Transverse colon (tissue), 4 donors: Measurements from ENCODE around the gene BGN. TPM values are rescaled to one million over a fixed set of nuclear protein-coding genes. Genes with fewer than 3 reads are reported as not detected.

Experiments used
- DNase-seq: peaks from one replicate; pipeline ENCODE4 v3.0.0-alpha.2; 2019
- H3K27ac ChIP-seq, 4 donors: fragments of 200-600 bp; sonication (generic); 2 replicates each; pipeline ENCODE4 v1.5.1; 2016 to 2018; ENCODE audit warnings: inconsistent platforms in 4 of 4
- H3K27me3 ChIP-seq: fragments of 200-600 bp; sonication (generic); 2 replicates; pipeline ENCODE4 v1.5.1; 2017; ENCODE audit warnings: inconsistent platforms
- H3K36me3 ChIP-seq, 4 donors: fragments of 200-600 bp; sonication (generic); 2 replicates each; pipeline ENCODE4 v1.5.1; 2017 to 2019; ENCODE audit warnings: inconsistent platforms in 4 of 4
- H3K4me1 ChIP-seq, 4 donors: fragments of 200-600 bp; sonication (generic); 2 replicates each; pipeline ENCODE4 v1.5.1; 2017 to 2020; ENCODE audit warnings: inconsistent platforms in 4 of 4
- H3K4me3 ChIP-seq, 4 donors: fragments of 200-600 bp; sonication (generic); 1 replicate in 1 of 4; 2 replicates in 3 of 4; pipeline versions ENCODE4 v1.5.1 to v1.6.1; 2017 to 2019; ENCODE audit warnings: inconsistent platforms in 4 of 4
- H3K9me3 ChIP-seq, 2 donors: fragments of 200-600 bp; sonication (generic); 2 replicates each; pipeline ENCODE4 v1.5.1; 2017 to 2019; ENCODE audit warnings: inconsistent platforms in 2 of 2
- CTCF ChIP-seq, 5 experiments: fragments of 200-600 bp in 3 of 5; fragments of 450-650 bp in 2 of 5; sonication (generic) in 3 of 5; IDR thresholded peaks; 1 replicate in 2 of 5; 2 replicates in 3 of 5; pipeline ENCODE4 v1.5.1; 2016 to 2017; ENCODE audit warnings: antibody characterized with exemption in 5 of 5, inconsistent platforms in 3 of 5, mild to moderate bottlenecking in 2 of 5, moderate library complexity in 1 of 5
- EP300 ChIP-seq: sonication (generic); formaldehyde crosslinking; IDR thresholded peaks from one replicate; pipeline ENCODE4 v1.6.1; 2017; ENCODE audit warnings: antibody characterized with exemption, low read depth
- POLR2A ChIP-seq: fragments of 450-650 bp; IDR thresholded peaks from one replicate; pipeline ENCODE4 v1.6.1; 2016; ENCODE audit warnings: antibody characterized with exemption, mild to moderate bottlenecking, moderate library complexity
- POLR2AphosphoS5 ChIP-seq, 3 donors: sonication (generic); formaldehyde crosslinking; IDR thresholded peaks; one replicate each; pipeline ENCODE4 v1.6.1; 2016; ENCODE audit warnings: antibody characterized with exemption in 3 of 3
- WGBS, 2 donors: methylation state at CpG; one replicate each; pipeline ENCODE4 v1.1.5; 2018; ENCODE audit warnings: low coverage in 1 of 2; 5-methylcytosine and 5-hydroxymethylcytosine counted together
- in situ Hi-C, 4 donors: fragments of 200-750 bp; cut with MboI; loops; one replicate each; pipeline versions ENCODE4 v1.15.0 to v1.15.1; 2017; ENCODE audit warnings: low sequenced_read_pairs in 3 of 4, low pct_ligation_motif_present in 1 of 4, low pct_unique_long_range_greater_than_20kb in 1 of 4
- intact Hi-C: fragments of 100-400 bp; cut with DNase I; formaldehyde crosslinking; loops from one replicate; pipeline ENCODE4 v1.15.1; 2023; ENCODE audit warnings: low total_unique reads
- total RNA-seq, 4 donors: library from RNA; depleted of rRNA; stranded (reverse); fragments of >200 nt; gene quantifications; one replicate each; pipeline ENCODE4 v1.1.0, GENCODE V29; 2016

The BGN gene
- total RNA-seq, 4 donors from 2014 or later, result 3.8 to 67.1 (median 10.5) TPM

- H3K9me3 ChIP-seq, result no peaks in the 10 kb centered on the region
- no peaks in the 10 kb centered on the region for H3K27me3 ChIP-seq
- H3K4me3 ChIP-seq, result no peak overlapping the region
- in situ Hi-C loops, result no loop called here
- intact Hi-C loops, result no loop called here
- WGBS, 2 donors, result 86% methylated on average over 26 of the region's 26 CpGs; no CpG with 5 or more reads in 1 of the 2 donors
- no peaks in the 10 kb centered on the region for H3K4me1 ChIP-seq
- no peak for TF ChIP-seq EP300
- no peak for TF ChIP-seq POLR2A
- TF ChIP-seq POLR2AphosphoS5 (IDR thresholded peaks at IDR 0.05), result no peak
- TF ChIP-seq CTCF (IDR thresholded peaks at IDR 0.05), result no peak
- H3K36me3 ChIP-seq, result no peaks in the 10 kb centered on the region
- DNase-seq, result no peak
- H3K27ac ChIP-seq, result no peak overlapping the region
Observed at GRCh38 chrX:153450114-153450948, 44.4 kb upstream of the BGN start.

DNA sequence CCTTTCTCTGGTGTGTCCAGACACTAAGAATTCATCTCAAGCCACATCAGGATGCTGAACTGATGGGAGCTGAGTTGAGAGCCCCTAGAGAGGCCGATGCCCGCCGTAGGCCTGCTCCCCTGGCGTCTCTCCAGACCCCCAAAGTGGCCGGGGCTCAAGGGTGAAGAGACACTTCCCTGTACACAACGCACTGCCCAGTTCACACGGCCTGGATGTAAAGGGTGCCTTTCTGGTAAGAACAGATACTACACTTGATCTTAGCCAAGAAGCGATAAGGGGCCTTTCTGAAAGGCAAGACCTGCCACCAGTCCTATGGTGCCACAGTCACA is 43.9 kb upstream of the BGN start:
- DNase-seq, result no peak
- H3K9me3 ChIP-seq, result no peaks in the 10 kb centered on the region
- H3K4me3 ChIP-seq, result no peak overlapping the region
- in situ Hi-C loops, result no loop called here
- H3K36me3 ChIP-seq, result no peaks in the 10 kb centered on the region
- intact Hi-C loops, result no loop called here
- no peak overlapping the region for H3K27ac ChIP-seq
- H3K4me1 ChIP-seq, result no peaks in the 10 kb centered on the region
- no peaks in the 10 kb centered on the region for H3K27me3 ChIP-seq
- TF ChIP-seq CTCF (IDR thresholded peaks at IDR 0.05), result no peak
- no peak for TF ChIP-seq POLR2AphosphoS5 (IDR thresholded peaks at IDR 0.05)
- TF ChIP-seq EP300, result no peak
- no peak for TF ChIP-seq POLR2A
- 93% methylated on average over 8 of the region's 8 CpGs; no CpG with 5 or more reads in 1 of the 2 donors for WGBS, 2 donors

DNA sequence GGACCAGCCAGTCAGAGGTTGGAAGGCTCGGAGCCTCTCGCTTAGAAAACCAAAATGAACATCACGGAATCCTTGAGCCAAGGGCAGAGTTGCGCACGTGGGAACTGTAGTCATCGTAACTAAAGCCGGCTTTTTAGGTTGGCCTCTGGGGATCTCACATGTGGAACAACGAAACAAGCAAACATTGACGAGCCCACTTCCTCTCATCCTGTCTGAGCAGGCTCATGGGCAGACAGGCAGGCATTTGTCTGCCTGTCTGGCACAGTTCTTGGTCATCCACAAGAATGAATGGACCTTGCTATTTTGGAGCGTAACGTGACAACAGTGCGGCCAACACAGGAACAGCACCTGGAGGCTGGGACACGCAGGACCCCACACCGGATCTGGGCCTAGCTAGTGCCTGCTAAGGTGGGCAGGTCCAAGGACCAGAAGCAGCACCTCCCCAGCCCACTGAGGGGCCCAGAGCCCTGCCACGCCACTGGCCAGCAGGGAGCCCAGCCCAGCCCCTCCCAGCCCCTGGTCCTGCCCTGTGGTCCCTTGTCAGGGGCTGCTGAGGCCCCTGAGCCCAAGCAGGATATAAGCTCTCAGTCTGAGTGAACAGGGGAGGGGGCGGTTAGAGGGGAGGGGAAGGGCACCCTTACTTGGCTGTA is 39.8 kb upstream of the BGN start:
- WGBS, 2 donors, result 95% methylated on average over 15 of the region's 16 CpGs; no CpG with 5 or more reads in 1 of the 2 donors
- intact Hi-C loops (no loop called here), in situ Hi-C loops (no loop called here)
- Histone ChIP-seq H3K4me3 (no peak overlapping the region), H3K27me3 (no peaks in the 10 kb centered on the region), H3K4me1 (no peaks in the 10 kb centered on the region), H3K36me3 (no peaks in the 10 kb centered on the region), H3K9me3 (no peaks in the 10 kb centered on the region), H3K27ac (no peak overlapping the region)
- no peak for DNase-seq
- TF ChIP-seq POLR2AphosphoS5 (IDR thresholded peaks at IDR 0.05), result no peak
- no peak for TF ChIP-seq CTCF (IDR thresholded peaks at IDR 0.05)
- TF ChIP-seq EP300, result no peak
- no peak for TF ChIP-seq POLR2A

GRCh38 chrX:153455571-153455970 is 39.2 kb upstream of the BGN start:
- no peaks in the 10 kb centered on the region for H3K36me3 ChIP-seq
- H3K27ac ChIP-seq, result no peak overlapping the region
- TF ChIP-seq EP300 (no peak), POLR2A (no peak), POLR2AphosphoS5 (IDR thresholded peaks at IDR 0.05) (no peak), CTCF (IDR thresholded peaks at IDR 0.05) (no peak)
- H3K4me3 ChIP-seq, result no peak overlapping the region
- WGBS, 2 donors, result 90% methylated on average over 16 of the region's 16 CpGs; no CpG with 5 or more reads in 1 of the 2 donors
- DNase-seq, result no peak
- H3K9me3 ChIP-seq, result no peaks in the 10 kb centered on the region
- no peaks in the 10 kb centered on the region for H3K4me1 ChIP-seq
- intact Hi-C loops, result no loop called here
- no peaks in the 10 kb centered on the region for H3K27me3 ChIP-seq
- in situ Hi-C loops, result no loop called here
